Cardiac fibroblast (primary cell): ENCODE results near the gene SLC40A1.

Source experiments
- DNase-seq, 2 donors: peaks; one replicate each; pipeline versions ENCODE4 v3.0.0 to v3.0.0-alpha.2; 2010; ENCODE audit warnings: low read depth in 2 of 2
- H3K4me3 ChIP-seq, 2 donors: replicated peaks in 1 of 2; 1 replicate in 1 of 2; 2 replicates in 1 of 2; pipeline ENCODE4 v1.5.1; 2011; ENCODE audit warnings: low read depth in 2 of 2, low read length in 2 of 2, mild to moderate bottlenecking in 2 of 2, moderate library complexity in 1 of 2
- CTCF ChIP-seq: IDR thresholded peaks from one replicate; pipeline ENCODE4 v1.5.1; 2011; ENCODE audit warnings: low read depth, mild to moderate bottlenecking, low read length, inconsistent platforms

The SLC40A1 gene

GRCh38 chr2:189534854-189535832 is 45.4 kb downstream of the SLC40A1 start:
- DNase-seq, result peak; percentile 45 to 81
- no peak overlapping the region for H3K4me3 ChIP-seq
- TF ChIP-seq CTCF, result no peak

- H3K4me3 ChIP-seq, result no peak overlapping the region
- DNase-seq, result no peak
- no peak for TF ChIP-seq CTCF
Measured at GRCh38 chr2:189533288-189534035, 47.1 kb downstream of the SLC40A1 start.

- H3K4me3 ChIP-seq, result no peak overlapping the region
- no peak for DNase-seq
- TF ChIP-seq CTCF, result no peak
Measured at GRCh38 chr2:189530965-189531637, 49.5 kb downstream of the SLC40A1 start.

- no peak for DNase-seq
- H3K4me3 ChIP-seq, result no peak overlapping the region
- TF ChIP-seq CTCF, result no peak
Measured at GRCh38 chr2:189528617-189529016, 52.0 kb downstream of the SLC40A1 start.

- H3K4me3 ChIP-seq, result no peak overlapping the region
- TF ChIP-seq CTCF, result no peak
- no peak for DNase-seq
Measured at GRCh38 chr2:189527812-189528592, 52.6 kb downstream of the SLC40A1 start.
